Activated CD8-positive, alpha-beta T cell treated with anti-CD3 and anti-CD28 coated beads, Interleukin-2, amount 10 ng/mL, durations not matched to agents 7 days and 5 days (primary cell): Measurements from ENCODE around the gene HOXD1. TPM values are rescaled to one million over a fixed set of nuclear protein-coding genes. Genes with fewer than 3 reads are reported as not detected.

Experiments
- ATAC-seq: fragments of 150-1000 bp; cut with Tn5 transposase; one replicate; pipeline ENCODE4 v1.10.0; 2021; ENCODE audit warnings: moderate library complexity
- CTCF ChIA-PET: fragments of 350-600 bp; sonication (Branson Sonifier 250); formaldehyde crosslinking; loops from one replicate; lab custom pipeline; 2021; ENCODE audit warnings: antibody characterized with exemption; lab: Charles Lee
- POLR2A ChIA-PET: fragments of 350-600 bp; sonication (Branson Sonifier 250); formaldehyde crosslinking; loops from one replicate; lab custom pipeline; 2021; ENCODE audit warnings: antibody characterized with exemption; lab: Charles Lee
- DNase-seq: peaks from one replicate; pipeline ENCODE4 v3.0.0-alpha.2; 2020
- H3K27ac Mint-ChIP-seq: one replicate; pipeline ENCODE4 v1.8.0; 2021; ENCODE audit warnings: mild to moderate bottlenecking, mixed read lengths
- H3K27me3 Mint-ChIP-seq: one replicate; pipeline ENCODE4 v1.8.0; 2021; ENCODE audit warnings: low read depth, mixed read lengths
- H3K36me3 Mint-ChIP-seq: one replicate; pipeline ENCODE4 v1.8.0; 2021; ENCODE audit warnings: low read depth, mixed read lengths
- H3K4me1 Mint-ChIP-seq: one replicate; pipeline ENCODE4 v1.8.0; 2021; ENCODE audit warnings: low read depth, mixed read lengths
- H3K4me3 Mint-ChIP-seq: one replicate; pipeline ENCODE4 v1.8.0; 2021; ENCODE audit warnings: mild to moderate bottlenecking, mixed read lengths
- H3K9me3 Mint-ChIP-seq: one replicate; pipeline ENCODE4 v1.8.0; 2022; ENCODE audit warnings: mixed read lengths; ENCODE audit not compliant: insufficient read depth
- total RNA-seq, 2 experiments: library from RNA; stranded (reverse); gene quantifications; one replicate each; pipeline ENCODE4 v1.2.3, GENCODE V29; 2021

HOXD1 gene
- not detected for total RNA-seq

DNA sequence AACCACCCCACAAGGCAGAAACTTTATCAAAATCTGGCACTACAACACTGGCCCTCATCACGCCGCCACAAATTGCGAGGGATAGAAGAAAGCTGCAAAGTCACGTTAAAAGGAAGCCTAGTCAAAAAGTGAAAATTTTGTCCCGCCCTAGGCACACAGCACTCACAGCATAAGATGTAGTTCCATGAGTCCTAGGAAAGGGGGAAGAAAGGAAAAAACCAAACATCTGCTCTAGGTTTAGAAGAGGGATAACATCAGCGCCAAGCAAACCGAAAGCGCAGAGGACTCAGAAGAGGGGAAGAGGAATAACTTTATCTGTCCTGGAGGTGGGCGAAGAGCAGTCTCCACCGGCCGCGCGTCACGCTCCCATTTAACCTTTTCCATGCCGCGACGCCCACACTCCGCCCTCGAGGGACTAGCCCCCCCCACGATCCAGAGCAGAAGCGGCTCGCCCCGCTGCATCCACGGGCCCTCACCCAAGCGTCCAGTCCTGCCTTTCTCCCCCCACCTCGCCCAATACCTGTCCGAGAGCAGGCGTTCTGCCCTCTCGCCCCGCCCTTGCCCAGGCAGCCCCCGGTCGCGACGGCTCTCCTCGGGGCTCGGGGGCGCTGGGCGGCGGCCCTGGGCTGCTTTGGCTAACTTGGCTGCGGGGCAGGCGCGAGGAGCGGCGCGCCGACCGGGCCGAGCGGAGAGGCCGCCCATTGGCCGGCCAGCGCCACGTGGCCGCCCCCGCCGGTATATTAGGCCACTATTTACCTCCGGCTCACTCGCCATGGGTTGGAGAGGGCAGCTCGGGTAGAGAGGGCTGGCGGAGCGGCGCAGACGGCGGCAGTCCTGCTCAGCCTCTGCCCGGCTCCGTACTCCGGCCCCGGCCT lies at the start of gene HOXD1:
Gene HOXD1, plus strand, starts transcription at position 770 of the 875 bp plus-strand sequence. CDS start 134 bp downstream, outside the sequence.
- H3K27me3 Mint-ChIP-seq, result peaks cover 68% of the 10 kb centered on the region
- H3K4me3 Mint-ChIP-seq, result peak within 1 kb of the TSS; percentile 72
- H3K4me1 Mint-ChIP-seq, result peaks cover 17% of the 10 kb centered on the region
- peak; percentile 37 for ATAC-seq
- no peak for DNase-seq
- H3K36me3 Mint-ChIP-seq, result no peaks in the 10 kb centered on the region
- ChIA-PET POLR2A (no interaction called here), CTCF (interaction anchor here (0.9 to 1.5 kb wide), 5 partner anchors 9 to 267 kb away, joined by 3 to 4 read pairs (median 4); no protein-coding TSS in a partner anchor)
- H3K9me3 Mint-ChIP-seq, result no peaks in the 10 kb centered on the region
- H3K27ac Mint-ChIP-seq, result peak within 1 kb of the TSS; percentile 10

DNA sequence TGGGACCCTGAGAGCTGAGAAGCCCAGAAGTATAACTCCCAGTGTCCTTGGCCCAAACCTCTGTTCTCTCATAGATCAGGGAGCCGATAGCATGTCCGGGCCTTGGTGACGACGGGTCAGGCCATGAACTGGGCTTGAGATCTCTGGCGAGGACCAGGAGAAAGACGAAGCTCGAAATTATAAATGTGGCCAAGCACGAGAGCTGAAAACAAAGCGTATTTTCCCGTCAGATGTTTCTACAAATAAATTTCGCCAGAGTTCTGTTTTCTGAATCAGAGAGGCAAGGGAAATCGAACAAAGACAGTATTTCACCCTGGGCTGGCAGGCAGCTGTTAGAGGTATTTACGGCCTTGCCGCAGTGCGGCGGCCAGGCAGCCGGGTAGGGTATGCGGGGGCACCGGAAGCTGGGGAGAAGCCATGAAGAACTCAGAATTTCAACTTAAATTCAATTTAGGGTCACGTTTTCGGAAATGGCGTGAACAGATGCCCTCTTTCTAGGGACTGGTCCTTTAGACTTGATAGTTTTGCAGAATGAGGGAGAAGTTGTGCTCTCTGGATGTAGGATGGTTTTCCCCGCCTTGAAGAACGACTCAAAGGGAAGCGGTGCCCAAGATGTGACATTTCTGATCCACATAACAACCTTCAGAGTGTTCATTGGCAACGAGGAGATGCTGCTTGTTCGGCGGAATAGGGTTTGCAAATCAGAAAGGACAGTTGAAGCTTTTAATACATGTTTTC lies 49.4 kb upstream of the HOXD1 start:
- Mint-ChIP-seq H3K4me1 (peaks cover 31% of the 10 kb centered on the region), H3K27ac (no peak overlapping the region), H3K36me3 (peaks cover 6% of the 10 kb centered on the region), H3K27me3 (peaks cover 72% of the 10 kb centered on the region), H3K9me3 (no peaks in the 10 kb centered on the region), H3K4me3 (peak overlapping the region; percentile 9)
- CTCF ChIA-PET, result interaction anchor here (0.8 to 4.6 kb wide), 12 partner anchors 9 to 1010 kb away, joined by 3 to 89 read pairs (median 6); no protein-coding TSS in a partner anchor
- POLR2A ChIA-PET, result no interaction called here
- DNase-seq, result no peak
- ATAC-seq, result no peak

DNA sequence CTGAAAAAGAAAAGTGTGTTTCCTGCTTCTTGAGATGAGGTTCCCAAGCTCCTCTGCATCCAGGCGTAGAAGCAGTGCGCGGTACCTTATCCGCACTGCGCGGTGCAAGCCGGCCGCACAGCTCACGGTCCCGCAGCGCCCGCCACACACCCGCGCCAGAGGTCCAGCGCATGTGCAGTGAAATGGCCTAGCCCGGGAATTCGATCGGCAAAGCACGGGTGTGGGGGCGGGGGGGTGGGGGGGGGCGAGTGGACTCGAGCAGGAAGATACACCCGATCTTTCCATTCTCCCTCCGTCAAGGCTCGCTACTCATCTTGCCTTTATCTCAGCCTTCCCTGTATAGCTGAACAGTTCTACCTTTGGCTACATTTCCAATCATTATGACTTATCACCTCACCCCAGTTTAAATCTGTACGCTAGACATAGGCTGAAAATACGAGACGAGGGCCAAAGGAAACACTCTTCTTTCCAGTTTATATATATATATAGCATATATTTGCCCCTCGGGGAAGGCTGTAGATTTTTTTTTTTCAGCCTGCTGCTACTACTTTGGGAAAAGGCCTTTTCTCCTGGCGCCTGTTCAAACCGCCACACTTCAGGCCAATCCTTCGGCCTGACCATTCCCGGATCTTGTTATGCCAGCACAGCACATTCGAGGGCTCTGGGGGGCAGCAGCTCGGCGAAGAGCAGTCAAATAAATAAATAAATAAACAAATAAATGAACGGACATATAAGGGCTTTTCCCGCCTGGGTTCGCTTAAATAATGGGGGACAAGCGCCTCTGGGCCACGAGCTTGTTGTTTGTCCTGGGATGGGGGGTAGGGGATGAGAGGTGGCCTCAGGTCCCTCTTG lies 48.6 kb upstream of the HOXD1 start:
- CTCF ChIA-PET, result interaction anchor here (0.6 to 4.6 kb wide), 34 partner anchors 8 to 1016 kb away, joined by 3 to 89 read pairs (median 4); no protein-coding TSS in a partner anchor
- POLR2A ChIA-PET, result no interaction called here
- DNase-seq (no peak), ATAC-seq (no peak)
- Mint-ChIP-seq H3K4me3 (no peak overlapping the region), H3K27me3 (peaks cover 70% of the 10 kb centered on the region), H3K9me3 (no peaks in the 10 kb centered on the region), H3K27ac (no peak overlapping the region), H3K36me3 (peaks cover 6% of the 10 kb centered on the region), H3K4me1 (peaks cover 31% of the 10 kb centered on the region)

DNA sequence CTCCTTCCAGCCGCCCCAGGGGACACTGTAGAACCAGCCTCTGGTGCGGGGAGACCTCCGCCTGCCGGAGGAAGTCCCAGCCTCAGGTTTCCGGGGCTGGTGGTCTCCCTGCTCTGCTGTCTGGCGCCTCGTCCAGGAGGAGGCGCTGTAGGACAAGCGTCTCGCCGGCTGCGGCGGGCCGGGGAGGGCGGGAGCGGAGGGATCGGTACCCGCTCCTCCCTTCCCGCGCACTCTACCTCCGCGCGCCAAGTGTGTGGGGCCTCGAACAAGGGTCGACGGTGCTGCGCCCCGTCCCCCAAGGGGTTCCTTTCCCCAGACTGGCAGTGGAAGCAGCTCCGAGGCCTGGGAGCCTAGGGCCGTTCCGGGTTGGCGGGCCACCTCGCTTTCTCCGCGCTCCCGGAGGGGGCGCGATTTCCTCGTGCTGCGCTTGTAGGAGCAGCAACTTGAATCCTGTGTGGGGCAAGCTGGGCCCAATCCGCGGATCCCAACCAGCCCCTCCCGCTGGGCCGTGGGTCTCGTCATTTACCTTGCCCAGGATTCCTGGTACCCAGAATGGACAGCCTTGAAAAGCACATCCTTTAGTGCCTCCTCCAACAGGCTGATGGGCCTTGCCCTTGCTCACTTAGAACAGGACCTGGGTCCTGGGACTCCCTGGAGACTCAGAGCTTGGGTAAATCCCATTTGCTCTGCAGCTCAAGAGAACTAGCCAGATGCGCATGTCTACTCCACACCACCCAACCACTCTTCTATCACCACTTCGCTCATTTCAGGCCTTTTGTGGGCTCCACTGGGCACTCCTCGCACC lies 47.8 kb upstream of the HOXD1 start:
- peaks cover 4% of the 10 kb centered on the region for H3K36me3 Mint-ChIP-seq
- H3K4me1 Mint-ChIP-seq, result peaks cover 29% of the 10 kb centered on the region
- peak overlapping the region; percentile 6 for H3K4me3 Mint-ChIP-seq
- POLR2A ChIA-PET, result no interaction called here
- no peaks in the 10 kb centered on the region for H3K9me3 Mint-ChIP-seq
- peak; percentile 79 for DNase-seq
- H3K27ac Mint-ChIP-seq, result no peak overlapping the region
- H3K27me3 Mint-ChIP-seq, result peaks cover 69% of the 10 kb centered on the region
- CTCF ChIA-PET, result interaction anchor here (0.6 to 4.6 kb wide), 36 partner anchors 9 to 1015 kb away, joined by 3 to 89 read pairs (median 4); partner anchors contain the start of gene HOXD4
- peak; percentile 93 for ATAC-seq

DNA sequence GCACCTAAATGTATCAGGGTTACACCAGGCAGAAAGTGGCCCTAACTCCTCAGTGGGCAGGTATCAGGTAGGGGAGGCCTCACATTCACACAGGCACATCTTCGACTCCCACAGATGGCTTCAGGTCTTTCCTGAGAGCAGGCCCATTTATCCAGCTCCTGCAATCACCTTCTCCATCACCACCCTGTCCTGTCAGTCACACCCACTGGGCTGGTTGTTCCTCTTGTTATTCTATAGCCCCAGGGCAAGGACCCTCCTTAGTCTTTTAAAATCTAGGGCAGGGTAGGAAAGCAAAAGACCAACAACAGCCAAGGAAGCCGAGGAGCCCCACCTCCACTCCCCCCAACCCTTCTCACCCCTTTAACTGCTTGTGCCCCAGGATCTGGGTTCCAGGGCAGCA lies 46.2 kb upstream of the HOXD1 start:
- H3K4me3 Mint-ChIP-seq, result no peak overlapping the region
- ATAC-seq (no peak), DNase-seq (no peak)
- H3K36me3 Mint-ChIP-seq, result peaks cover 4% of the 10 kb centered on the region
- H3K27me3 Mint-ChIP-seq, result peaks cover 70% of the 10 kb centered on the region
- ChIA-PET CTCF (interaction anchor here (1.4 to 4.6 kb wide), 3 partner anchors 15 to 412 kb away, joined by 6 to 22 read pairs (median 20); no protein-coding TSS in a partner anchor), POLR2A (no interaction called here)
- H3K9me3 Mint-ChIP-seq, result no peaks in the 10 kb centered on the region
- no peak overlapping the region for H3K27ac Mint-ChIP-seq
- H3K4me1 Mint-ChIP-seq, result peaks cover 20% of the 10 kb centered on the region

DNA sequence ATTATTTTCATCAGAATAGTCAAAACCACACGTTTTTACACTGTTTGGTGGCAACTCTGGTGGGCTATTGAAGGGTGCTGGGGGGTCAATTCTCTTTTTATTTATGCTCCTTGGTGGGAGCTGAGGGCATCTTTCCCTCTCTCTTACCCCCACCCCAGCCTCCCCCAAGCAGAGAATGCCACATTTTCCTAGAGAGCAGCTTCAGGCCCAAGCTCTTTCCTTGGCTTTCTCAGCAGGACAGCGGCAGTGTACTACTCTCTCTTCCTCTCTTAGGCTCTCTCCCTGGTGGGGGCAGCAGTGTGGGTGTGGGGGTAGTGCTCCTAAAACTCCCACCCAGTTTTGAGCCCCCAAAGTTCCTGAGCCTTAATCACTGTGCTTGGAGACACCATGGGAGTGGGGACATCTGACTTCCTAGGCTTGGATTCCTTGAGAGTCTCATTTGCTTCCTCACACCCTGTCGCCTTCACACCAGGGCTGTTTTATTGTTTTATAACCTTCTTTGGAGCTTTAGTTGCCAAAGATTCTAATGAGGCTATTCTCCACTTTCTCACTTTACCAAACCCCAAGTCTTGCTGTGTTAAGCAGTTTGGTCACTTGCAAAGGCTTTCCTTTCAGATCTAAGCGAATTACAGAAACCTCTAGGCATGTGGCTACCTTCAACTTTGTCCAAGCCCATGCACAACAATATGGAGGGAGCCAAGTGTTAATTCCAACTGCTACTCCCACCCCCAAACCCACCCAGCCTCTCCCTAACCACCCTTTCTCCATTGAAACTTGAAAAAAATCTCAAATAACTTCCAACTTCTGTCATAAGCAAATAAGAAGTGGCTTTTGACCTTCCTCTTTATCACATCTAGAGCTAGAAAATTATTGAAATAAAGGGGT lies 43.1 kb upstream of the HOXD1 start:
- CTCF ChIA-PET, result interaction anchor here (1.2 to 3.4 kb wide), 6 partner anchors 19 to 1003 kb away, joined by 4 to 20 read pairs (median 5); no protein-coding TSS in a partner anchor
- Mint-ChIP-seq H3K27ac (no peak overlapping the region), H3K4me1 (peaks cover 6% of the 10 kb centered on the region), H3K27me3 (peaks cover 72% of the 10 kb centered on the region), H3K36me3 (no peaks in the 10 kb centered on the region), H3K9me3 (no peaks in the 10 kb centered on the region), H3K4me3 (no peak overlapping the region)
- POLR2A ChIA-PET, result no interaction called here
- DNase-seq, result no peak
- no peak for ATAC-seq

DNA sequence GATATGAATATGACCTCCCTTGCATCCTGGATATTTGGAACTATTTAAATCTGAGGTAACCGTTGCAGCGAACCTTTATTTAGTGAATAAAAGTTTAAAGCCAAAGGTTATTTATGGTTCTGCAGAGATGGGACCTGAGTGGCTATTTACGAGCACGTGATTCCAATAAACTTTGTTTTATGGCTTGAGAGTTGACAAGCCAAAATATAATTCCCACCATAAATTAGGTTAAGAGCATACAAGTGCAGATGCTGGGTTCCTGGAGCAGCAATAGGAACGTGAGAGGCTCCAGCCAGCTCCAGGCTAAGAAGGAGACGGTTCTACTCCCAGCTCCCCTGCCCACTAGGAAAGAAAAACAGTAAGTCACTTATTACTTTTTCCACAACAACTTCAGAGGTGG lies 42.4 kb upstream of the HOXD1 start:
- no peak for DNase-seq
- peaks cover 78% of the 10 kb centered on the region for H3K27me3 Mint-ChIP-seq
- H3K4me1 Mint-ChIP-seq, result peaks cover 2% of the 10 kb centered on the region
- ChIA-PET POLR2A (no interaction called here), CTCF (interaction anchor here (0.8 to 1.4 kb wide), 4 partner anchors 9 to 506 kb away, joined by 3 to 4 read pairs (median 4); no protein-coding TSS in a partner anchor)
- no peaks in the 10 kb centered on the region for H3K36me3 Mint-ChIP-seq
- H3K27ac Mint-ChIP-seq, result no peak overlapping the region
- H3K4me3 Mint-ChIP-seq, result no peak overlapping the region
- ATAC-seq, result no peak
- no peaks in the 10 kb centered on the region for H3K9me3 Mint-ChIP-seq

DNA sequence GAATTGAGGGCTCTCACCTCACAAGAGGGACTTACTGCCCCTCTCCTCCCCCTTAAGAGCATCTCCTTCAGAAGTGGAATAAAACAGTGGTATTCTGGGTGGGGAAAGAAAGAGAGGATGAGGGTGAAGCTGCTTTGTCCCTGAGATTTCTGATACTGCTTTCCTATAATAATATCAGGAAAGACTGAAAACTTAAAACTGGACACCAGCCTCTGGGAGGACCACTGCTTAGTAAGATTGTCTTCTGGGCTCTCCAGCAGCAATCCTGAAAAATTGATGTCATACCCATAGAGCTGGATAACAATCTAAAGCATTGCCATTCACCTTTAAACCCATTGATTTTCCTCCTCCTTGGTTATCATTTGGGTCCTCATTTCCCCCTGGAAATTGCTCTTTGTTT lies 41.8 kb upstream of the HOXD1 start:
- Mint-ChIP-seq H3K4me3 (no peak overlapping the region), H3K9me3 (no peaks in the 10 kb centered on the region), H3K36me3 (no peaks in the 10 kb centered on the region), H3K27ac (no peak overlapping the region), H3K27me3 (peaks cover 79% of the 10 kb centered on the region), H3K4me1 (no peaks in the 10 kb centered on the region)
- no peak for DNase-seq
- ChIA-PET POLR2A (no interaction called here), CTCF (interaction anchor here (0.8 to 1.4 kb wide), 4 partner anchors 8 to 506 kb away, joined by 3 to 4 read pairs (median 4); no protein-coding TSS in a partner anchor)
- ATAC-seq, result no peak

DNA sequence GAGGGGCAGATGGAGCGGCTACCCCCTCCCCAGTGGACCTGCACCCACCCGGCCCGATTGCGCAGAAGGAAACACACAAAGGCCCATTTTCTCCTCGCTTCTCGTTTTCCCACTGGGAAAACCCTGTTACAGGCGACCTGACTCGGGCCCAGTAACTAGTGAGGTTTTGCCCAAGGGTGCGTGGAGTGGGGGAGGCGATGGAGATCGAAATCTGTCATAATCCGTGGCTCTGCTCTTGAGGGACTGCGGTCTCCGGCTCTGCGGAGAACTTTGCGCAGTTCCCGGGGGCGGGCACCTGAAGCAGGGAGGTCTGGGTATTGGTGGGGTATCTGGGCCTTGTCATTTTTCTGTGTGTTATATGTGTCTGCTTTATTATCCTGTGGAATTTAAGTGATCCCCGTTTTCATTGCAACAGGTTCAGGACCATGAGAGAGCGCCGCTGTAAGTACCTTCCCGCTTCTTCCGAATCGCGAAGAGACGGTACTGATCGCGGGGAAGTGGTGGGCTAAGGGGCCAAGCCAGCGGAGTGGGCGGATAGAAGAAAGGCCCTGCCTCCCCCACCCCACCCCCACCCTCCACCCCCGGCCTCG lies 41.2 kb upstream of the HOXD1 start:
- CTCF ChIA-PET, result interaction anchor here (1.3 to 1.4 kb wide), 2 partner anchors 7 to 308 kb away, joined by 3 to 4 read pairs; no protein-coding TSS in a partner anchor
- DNase-seq (no peak), ATAC-seq (no peak)
- no peak overlapping the region for H3K27ac Mint-ChIP-seq
- H3K36me3 Mint-ChIP-seq, result no peaks in the 10 kb centered on the region
- POLR2A ChIA-PET, result interaction anchor here (0.6 kb wide), 1 partner anchor 50 kb away, joined by 3 read pairs; no protein-coding TSS in a partner anchor
- H3K4me3 Mint-ChIP-seq, result no peak overlapping the region
- H3K27me3 Mint-ChIP-seq, result peaks cover 76% of the 10 kb centered on the region
- no peaks in the 10 kb centered on the region for H3K9me3 Mint-ChIP-seq
- no peaks in the 10 kb centered on the region for H3K4me1 Mint-ChIP-seq
